ENCODE data around the gene TBXAS1. TPM values are rescaled to one million over a fixed set of nuclear protein-coding genes. Genes with fewer than 3 reads are reported as not detected.

TBXAS1 gene
- total and polyA plus RNA-seq, 2 experiments from 2014 or later: 1.3 TPM; not detected in 1

GRCh38 chr7:139855498-139856270 lies 26.6 kb downstream of the TBXAS1 start:
- no peaks in the 10 kb centered on the region for H3K9me3 Mint-ChIP-seq
- TF ChIP-seq REST (IDR thresholded peaks at IDR 0.05; ENCODE audit: unreplicated experiment): no peak
- no peak for TF ChIP-seq ZNF462 (CRISPR knock-in tag; IDR thresholded peaks at IDR 0.05)
- TF ChIP-seq STAT1 (IDR thresholded peaks at IDR 0.05; ENCODE audit: unreplicated experiment): no peak
- TF ChIP-seq ZNF331 (CRISPR knock-in tag; IDR thresholded peaks at IDR 0.05; ENCODE audit: low read depth): no peak
- no peak for TF ChIP-seq NANOG (IDR thresholded peaks at IDR 0.05; ENCODE audit: borderline replicate concordance)
- no peak for TF ChIP-seq JUNB (IDR thresholded peaks at IDR 0.05; ENCODE audit: unreplicated experiment)
- no peak for TF ChIP-seq ETS1 (IDR thresholded peaks at IDR 0.05)
- TF ChIP-seq CREB1 (CRISPR knock-in tag; IDR thresholded peaks at IDR 0.05; ENCODE audit: low read depth): no peak
- no peak for TF ChIP-seq EZH2phosphoT487 (IDR thresholded peaks at IDR 0.05; ENCODE audit: unreplicated experiment)
- TF ChIP-seq CTCF (conservative IDR thresholded peaks at IDR 0.05; ENCODE audit: low read depth in 2 of 2): no peak
- no peak for TF ChIP-seq ZNF114 (CRISPR knock-in tag; IDR thresholded peaks at IDR 0.05)
- no peak for TF ChIP-seq POLR2AphosphoS5 (IDR thresholded peaks at IDR 0.05; ENCODE audit: low read depth)
- Histone ChIP-seq H3K4me1 (ENCODE audit: insufficient read depth) (no peaks in the 10 kb centered on the region; the same call in 1 of the 2 replicates), H3K4me2 (no peak overlapping the region), H3K9me2 (ENCODE audit: insufficient read depth) (no peaks in the 10 kb centered on the region), H3K27me3 (ENCODE audit: insufficient read depth) (no peaks in the 10 kb centered on the region), H3K27ac (ENCODE audit: low read depth) (no peak overlapping the region), H3K36me3 (ENCODE audit: insufficient read depth) (no peaks in the 10 kb centered on the region), H4K20me1 (replicated peaks; ENCODE audit: insufficient read depth) (no peaks in the 10 kb centered on the region), H3F3A (replicated peaks; ENCODE audit: low read depth) (no peaks in the 10 kb centered on the region), H3K4me3 (no peak overlapping the region), H3K79me2 (replicated peaks; ENCODE audit: insufficient read depth) (no peaks in the 10 kb centered on the region), H2AFZ (peak overlapping the region; percentile 58; the same call in 1 of the 2 replicates)
- H3K4me1 Mint-ChIP-seq: peaks cover 8% of the 10 kb centered on the region
- no peaks in the 10 kb centered on the region for H3K27me3 Mint-ChIP-seq (ENCODE audit: insufficient read depth, low read depth, poor library complexity)
- H3K27ac Mint-ChIP-seq: no peak overlapping the region; the same call in 1 of the 2 replicates
- ATAC-seq (no peak), DNase-seq (ENCODE audit: low spot score) (no peak)
- no peak overlapping the region for H3K4me3 Mint-ChIP-seq
- H3K36me3 Mint-ChIP-seq (ENCODE audit: low read depth): no peaks in the 10 kb centered on the region
